HG03558 (cell line): ENCODE results near the gene RHOV.

Experiments
- ATAC-seq: cut with Tn5 transposase; IDR thresholded peaks from one replicate; pipeline ENCODE4 v1.9.1; 2021; ENCODE audit warnings: moderate number of reproducible peaks; ENCODE audit not compliant: unreplicated experiment; ENCODE audit errors: extremely low read depth

The RHOV gene

GRCh38 chr15:40850576-40851112 is 23.4 kb downstream of the RHOV start:
- ATAC-seq: no peak

GRCh38 chr15:40847223-40847961 is 26.6 kb downstream of the RHOV start:
- ATAC-seq: no peak

- no peak for ATAC-seq
Measured at GRCh38 chr15:40846841-40847222, 27.2 kb downstream of the RHOV start.

GRCh38 chr15:40845511-40846284 is 28.3 kb downstream of the RHOV start:
- ATAC-seq: no peak

GRCh38 chr15:40845036-40845435 is 29.0 kb downstream of the RHOV start:
- no peak for ATAC-seq

GRCh38 chr15:40844696-40845030 is 29.4 kb downstream of the RHOV start:
- ATAC-seq: no peak

- ATAC-seq: no peak
Measured at GRCh38 chr15:40843885-40844695, 29.9 kb downstream of the RHOV start, which contains the start of gene SPINT1. SPINT1 (plus strand) TSS chr15:40844048; CDS start chr15:40844555, 507 bp downstream.

GRCh38 chr15:40843261-40843884 is 30.7 kb downstream of the RHOV start:
- no peak for ATAC-seq

- ATAC-seq: no peak
Measured at GRCh38 chr15:40841741-40842140, 32.3 kb downstream of the RHOV start.

- no peak for ATAC-seq
Measured at GRCh38 chr15:40838756-40839155, 35.3 kb downstream of the RHOV start.

- no peak for ATAC-seq
Measured at GRCh38 chr15:40836020-40836419, 38.0 kb downstream of the RHOV start.

- no peak for ATAC-seq
Measured at GRCh38 chr15:40832903-40833302, 41.1 kb downstream of the RHOV start.

GRCh38 chr15:40831861-40832260 is 42.2 kb downstream of the RHOV start:
- no peak for ATAC-seq

- ATAC-seq: no peak
Measured at GRCh38 chr15:40830884-40831283, 43.1 kb downstream of the RHOV start.

GRCh38 chr15:40829115-40829514 is 44.9 kb downstream of the RHOV start:
- ATAC-seq: no peak

- no peak for ATAC-seq
Measured at GRCh38 chr15:40828447-40829036, 45.5 kb downstream of the RHOV start, which contains the start of gene PPP1R14D. PPP1R14D (minus strand) TSS chr15:40828708; CDS start chr15:40828641, 67 bp downstream.

- ATAC-seq: no peak
Measured at GRCh38 chr15:40826423-40827075, 47.5 kb downstream of the RHOV start.

- ATAC-seq: no peak
Measured at GRCh38 chr15:40825661-40826422, 48.2 kb downstream of the RHOV start.
